CD4-positive, alpha-beta memory T cell (primary cell): Measurements from ENCODE around the gene PRLH. TPM values are rescaled to one million over a fixed set of nuclear protein-coding genes. Genes with fewer than 3 reads are reported as not detected.
A peak's percentile ranks its signal among the peaks of the same experiment; 100 is the strongest.

Source experiments
- CTCF ChIA-PET: fragments of 350-600 bp; sonication (Branson Sonifier 250); formaldehyde crosslinking; loops from one replicate; lab custom pipeline; 2021; ENCODE audit warnings: inconsistent platforms; ENCODE audit not compliant: partially characterized antibody; lab: Charles Lee
- POLR2A ChIA-PET: fragments of 350-600 bp; sonication (Branson Sonifier 250); formaldehyde crosslinking; loops from one replicate; lab custom pipeline; 2021; ENCODE audit not compliant: partially characterized antibody; lab: Charles Lee
- DNase-seq, 5 donors: peaks; one replicate each; pipeline versions ENCODE4 v3.0.0 to v3.0.0-alpha.2; 2020 to 2022; ENCODE audit warnings: mixed read lengths in 1 of 5
- H3K27ac ChIP-seq: one replicate; pipeline ENCODE4 v1.7.0; 2013; ENCODE audit warnings: low read depth, low read length
- H3K27me3 ChIP-seq: 2 replicates; pipeline ENCODE4 v1.7.0; 2013; ENCODE audit warnings: mild to moderate bottlenecking, low read length, moderate library complexity; ENCODE audit not compliant: insufficient read depth
- H3K36me3 ChIP-seq: 2 replicates; pipeline ENCODE4 v1.7.0; 2013; ENCODE audit warnings: mild to moderate bottlenecking, low read length, moderate library complexity; ENCODE audit not compliant: insufficient read depth
- H3K4me1 ChIP-seq: 2 replicates; pipeline ENCODE4 v1.7.0; 2013; ENCODE audit warnings: mild to moderate bottlenecking, low read length, moderate library complexity; ENCODE audit not compliant: insufficient read depth
- H3K4me3 ChIP-seq, 2 donors: one replicate each; pipeline ENCODE4 v1.7.0; 2013; ENCODE audit warnings: low read length in 2 of 2, mild to moderate bottlenecking in 1 of 2
- H3K9me3 ChIP-seq, 2 donors: one replicate each; pipeline ENCODE4 v1.7.0; 2013; ENCODE audit warnings: low read length in 2 of 2, control low read depth in 1 of 2; ENCODE audit not compliant: control insufficient read depth in 1 of 2
- H3K27ac Mint-ChIP-seq, 7 donors: one replicate each; pipeline ENCODE4 v1.8.0; 2020 to 2021; ENCODE audit warnings: mixed read lengths in 7 of 7, mild to moderate bottlenecking in 6 of 7, inconsistent platforms in 3 of 7, moderate library complexity in 3 of 7
- H3K27me3 Mint-ChIP-seq, 2 donors: one replicate each; pipeline ENCODE4 v1.8.0; 2020 to 2021; ENCODE audit warnings: mixed read lengths in 2 of 2
- H3K36me3 Mint-ChIP-seq, 2 donors: one replicate each; pipeline ENCODE4 v1.8.0; 2020 to 2021; ENCODE audit warnings: mixed read lengths in 2 of 2, inconsistent platforms in 1 of 2, mild to moderate bottlenecking in 1 of 2
- H3K4me1 Mint-ChIP-seq, 4 donors: one replicate each; pipeline ENCODE4 v1.8.0; 2020 to 2021; ENCODE audit warnings: mixed read lengths in 4 of 4, mild to moderate bottlenecking in 1 of 4
- H3K4me3 Mint-ChIP-seq, 8 donors: one replicate each; pipeline ENCODE4 v1.8.0; 2020 to 2021; ENCODE audit warnings: mixed read lengths in 8 of 8, mild to moderate bottlenecking in 7 of 8, moderate library complexity in 6 of 8, inconsistent platforms in 3 of 8
- H3K9me3 Mint-ChIP-seq, 8 donors: one replicate each; pipeline ENCODE4 v1.8.0; 2020 to 2021; ENCODE audit warnings: mixed read lengths in 8 of 8, mild to moderate bottlenecking in 5 of 8, inconsistent platforms in 3 of 8, moderate library complexity in 1 of 8
- intact Hi-C: fragments of 100-400 bp; cut with micrococcal nuclease; formaldehyde crosslinking; loops from one replicate; pipeline ENCODE4 v1.15.1; 2023
- polyA plus RNA-seq, 2 donors: library from polyadenylated mRNA; unstranded; fragments of 300-500 nt; fragmentation: Illumina TruSeq; gene quantifications; one replicate each; pipeline ENCODE4 v1.2.3, GENCODE V29; 2021
- total RNA-seq, 2 experiments: library from RNA; stranded (reverse); gene quantifications; one replicate each; pipeline ENCODE4 v1.2.3, GENCODE V29; 2021

The PRLH gene
- total and polyA plus RNA-seq, 4 experiments from 2014 or later: not detected

GRCh38 chr2:237614151-237614720 lies 47.9 kb downstream of the PRLH start:
- Histone ChIP-seq H3K36me3 (no peaks in the 10 kb centered on the region), H3K27ac (no peak overlapping the region), H3K4me3 (no peak overlapping the region), H3K27me3 (no peaks in the 10 kb centered on the region), H3K4me1 (peaks cover 23% of the 10 kb centered on the region), H3K9me3 (no peaks in the 10 kb centered on the region)
- H3K9me3 Mint-ChIP-seq: no peaks in the 10 kb centered on the region
- no peak overlapping the region for H3K27ac Mint-ChIP-seq
- H3K27me3 Mint-ChIP-seq: no peaks in the 10 kb centered on the region
- peaks cover 15 to 38% (median 18%) of the 10 kb centered on the region in 4 donors for H3K4me1 Mint-ChIP-seq
- CTCF ChIA-PET: no interaction called here
- H3K4me3 Mint-ChIP-seq: no peak overlapping the region
- POLR2A ChIA-PET: no interaction called here
- intact Hi-C loops: no loop called here
- H3K36me3 Mint-ChIP-seq: no peaks in the 10 kb centered on the region
- no peak for DNase-seq

GRCh38 chr2:237615631-237616249 lies 49.4 kb downstream of the PRLH start:
- peaks cover 15 to 38% (median 18%) of the 10 kb centered on the region in 4 donors for H3K4me1 Mint-ChIP-seq
- intact Hi-C loops: no loop called here
- H3K27me3 Mint-ChIP-seq: no peaks in the 10 kb centered on the region
- H3K27ac ChIP-seq: no peak overlapping the region
- peaks cover 23% of the 10 kb centered on the region for H3K4me1 ChIP-seq
- no peaks in the 10 kb centered on the region for H3K36me3 ChIP-seq
- H3K4me3 ChIP-seq: no peak overlapping the region
- CTCF ChIA-PET: interaction anchor here (0.5 kb wide), 1 partner anchor 647 kb away, joined by 3 read pairs; no protein-coding TSS in a partner anchor
- H3K36me3 Mint-ChIP-seq: no peaks in the 10 kb centered on the region
- H3K27ac Mint-ChIP-seq: peak overlapping the region in 4 of 7 donors; percentile 8 to 91 (median 43)
- no peaks in the 10 kb centered on the region for H3K9me3 ChIP-seq
- no peak for DNase-seq
- no peaks in the 10 kb centered on the region for H3K27me3 ChIP-seq
- H3K4me3 Mint-ChIP-seq: no peak overlapping the region
- H3K9me3 Mint-ChIP-seq: no peaks in the 10 kb centered on the region
- POLR2A ChIA-PET: interaction anchor here (1.5 kb wide), 1 partner anchor 12 kb away, joined by 4 read pairs; no protein-coding TSS in a partner anchor

GRCh38 chr2:237616373-237616733 lies 50.0 kb downstream of the PRLH start:
- Mint-ChIP-seq H3K27ac (peak overlapping the region in 6 of 7 donors; percentile 16 to 91 (median 68)), H3K36me3 (no peaks in the 10 kb centered on the region), H3K4me1 (peaks cover 15 to 38% (median 18%) of the 10 kb centered on the region in 4 donors), H3K9me3 (no peaks in the 10 kb centered on the region), H3K4me3 (peak overlapping the region in 4 of 8 donors; percentile 0 to 86 (median 31)), H3K27me3 (no peaks in the 10 kb centered on the region)
- H3K4me3 ChIP-seq: no peak overlapping the region
- POLR2A ChIA-PET: interaction anchor here (1.5 kb wide), 1 partner anchor 12 kb away, joined by 4 read pairs; no protein-coding TSS in a partner anchor
- H3K4me1 ChIP-seq: peaks cover 23% of the 10 kb centered on the region
- H3K27ac ChIP-seq: no peak overlapping the region
- CTCF ChIA-PET: interaction anchor here (0.5 kb wide), 1 partner anchor 647 kb away, joined by 3 read pairs; no protein-coding TSS in a partner anchor
- no peaks in the 10 kb centered on the region for H3K9me3 ChIP-seq
- H3K36me3 ChIP-seq: no peaks in the 10 kb centered on the region
- no peaks in the 10 kb centered on the region for H3K27me3 ChIP-seq
- DNase-seq: no peak
- intact Hi-C loops: no loop called here

Other genes starting within 250 kb of the PRLH start
- 1 to 10 TPM; 1.5 to 2.1 TPM for gene COL6A3, start 152.4 kb upstream of the PRLH start, total RNA-seq
- gene COL6A3, start 152.4 kb upstream of the PRLH start, polyA plus RNA-seq: under 1 TPM in 1 of 2 donors, not detected in 1; 0.56 TPM
- not detected for gene MLPH, start 79.3 kb upstream of the PRLH start, total RNA-seq
- gene MLPH, start 79.3 kb upstream of the PRLH start, polyA plus RNA-seq: not detected
- not detected for gene RAB17, start 24.2 kb downstream of the PRLH start, total RNA-seq
- gene RAB17, start 24.2 kb downstream of the PRLH start, polyA plus RNA-seq: not detected
- gene LRRFIP1, start 61.0 kb downstream of the PRLH start, total RNA-seq: 100 to 1,000 TPM; 114 to 119 TPM
- 100 to 1,000 TPM in 1 of 2 donors, 10 to 100 TPM in 1; 88.0 to 198 TPM for gene LRRFIP1, start 61.0 kb downstream of the PRLH start, polyA plus RNA-seq
- gene RBM44, start 232.2 kb downstream of the PRLH start, total RNA-seq: 1 to 10 TPM in 1 of 2 experiments, under 1 TPM in 1; 0.61 to 1.1 TPM
- gene RBM44, start 232.2 kb downstream of the PRLH start, polyA plus RNA-seq: under 1 TPM; 0.17 to 0.33 TPM